ENCODE results near the gene PLS3. TPM values are rescaled to one million over a fixed set of nuclear protein-coding genes. Genes with fewer than 3 reads are reported as not detected.
A peak's percentile ranks its signal among the peaks of the same experiment; 100 is the strongest.

Gene PLS3
- total RNA-seq, 3 donors from 2014 or later = 9.7 to 33.0 (median 27.5) TPM

DNA sequence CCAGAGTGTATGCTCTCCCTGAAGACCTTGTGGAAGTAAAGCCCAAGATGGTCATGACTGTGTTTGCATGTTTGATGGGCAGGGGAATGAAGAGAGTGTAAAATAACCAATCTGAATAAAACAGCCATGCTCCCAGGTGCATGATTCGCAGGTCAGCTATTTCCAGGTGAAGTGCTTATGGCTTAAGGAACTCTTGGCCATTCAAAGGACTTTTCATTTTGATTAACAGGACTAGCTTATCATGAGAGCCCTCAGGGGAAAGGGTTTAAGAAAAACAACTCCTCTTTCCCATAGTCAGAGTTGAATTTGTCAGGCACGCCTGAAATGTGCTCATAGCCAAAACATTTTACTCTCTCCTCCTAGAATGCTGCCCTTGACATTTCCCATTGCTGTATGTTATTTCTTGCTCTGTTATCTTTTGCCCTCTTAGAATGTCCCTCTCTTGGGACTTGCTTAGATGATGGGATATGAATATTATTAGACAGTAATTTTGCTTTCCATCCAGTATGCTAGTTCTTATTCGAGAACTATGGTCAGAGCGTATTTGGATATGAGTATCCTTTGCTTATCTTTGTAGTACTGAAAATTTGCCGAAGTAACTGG is 88.6 kb downstream of the PLS3 start:
- ATAC-seq = no peak
- TF ChIP-seq, protein P1, sequence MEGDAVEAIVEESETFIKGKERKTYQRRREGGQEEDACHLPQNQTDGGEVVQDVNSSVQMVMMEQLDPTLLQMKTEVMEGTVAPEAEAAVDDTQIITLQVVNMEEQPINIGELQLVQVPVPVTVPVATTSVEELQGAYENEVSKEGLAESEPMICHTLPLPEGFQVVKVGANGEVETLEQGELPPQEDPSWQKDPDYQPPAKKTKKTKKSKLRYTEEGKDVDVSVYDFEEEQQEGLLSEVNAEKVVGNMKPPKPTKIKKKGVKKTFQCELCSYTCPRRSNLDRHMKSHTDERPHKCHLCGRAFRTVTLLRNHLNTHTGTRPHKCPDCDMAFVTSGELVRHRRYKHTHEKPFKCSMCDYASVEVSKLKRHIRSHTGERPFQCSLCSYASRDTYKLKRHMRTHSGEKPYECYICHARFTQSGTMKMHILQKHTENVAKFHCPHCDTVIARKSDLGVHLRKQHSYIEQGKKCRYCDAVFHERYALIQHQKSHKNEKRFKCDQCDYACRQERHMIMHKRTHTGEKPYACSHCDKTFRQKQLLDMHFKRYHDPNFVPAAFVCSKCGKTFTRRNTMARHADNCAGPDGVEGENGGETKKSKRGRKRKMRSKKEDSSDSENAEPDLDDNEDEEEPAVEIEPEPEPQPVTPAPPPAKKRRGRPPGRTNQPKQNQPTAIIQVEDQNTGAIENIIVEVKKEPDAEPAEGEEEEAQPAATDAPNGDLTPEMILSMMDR (IDR thresholded peaks at IDR 0.05) = no peak
- DNase-seq = no peak
- no peaks in the 10 kb centered on the region for H3K9me3 ChIP-seq
- H3K4me3 ChIP-seq = no peak overlapping the region
- no peaks in the 10 kb centered on the region for H3K4me1 ChIP-seq (ENCODE audit: low read depth)
- H3K36me3 ChIP-seq (ENCODE audit: low read depth) = no peaks in the 10 kb centered on the region
- intact Hi-C loops (cut with DNase I, micrococcal nuclease) = loop anchor here in 1 of 2 donors (10.0 kb wide), 1 partner anchor 325 kb away; no protein-coding TSS in a partner anchor

DNA sequence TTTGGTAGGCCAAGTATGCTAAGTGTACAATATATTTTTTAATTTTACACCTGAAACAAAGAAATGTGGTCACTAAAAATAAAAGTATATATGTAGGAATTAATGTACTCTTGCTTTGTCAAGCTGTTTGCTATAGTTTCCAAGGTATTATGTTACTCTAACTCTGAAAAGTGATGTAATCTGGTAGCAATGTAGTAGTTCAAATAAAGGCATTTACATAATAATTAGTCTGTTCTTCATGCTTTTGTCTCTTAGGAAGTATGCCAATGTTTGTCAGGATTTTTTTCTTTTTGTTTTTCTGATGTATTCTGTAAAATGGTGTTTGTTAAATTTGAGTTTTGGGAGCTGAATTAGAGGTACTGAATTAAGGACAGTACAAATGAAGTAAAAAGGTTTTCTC is 89.5 kb downstream of the PLS3 start:
- no peaks in the 10 kb centered on the region for H3K36me3 ChIP-seq (ENCODE audit: low read depth)
- TF ChIP-seq, protein P1 (IDR thresholded peaks at IDR 0.05) = no peak
- no peak for DNase-seq
- H3K4me1 ChIP-seq (ENCODE audit: low read depth) = no peaks in the 10 kb centered on the region
- H3K4me3 ChIP-seq = no peak overlapping the region
- intact Hi-C loops (cut with DNase I, micrococcal nuclease) = no loop called here
- no peak for ATAC-seq
- H3K9me3 ChIP-seq = no peaks in the 10 kb centered on the region

- peak in 1 of 3 donors; percentile 15 for DNase-seq
- H3K4me3 ChIP-seq = no peak overlapping the region
- ATAC-seq = peak; percentile 51
- TF ChIP-seq, protein P1 (IDR thresholded peaks at IDR 0.05) = no peak
- H3K4me1 ChIP-seq (ENCODE audit: low read depth) = no peaks in the 10 kb centered on the region
- intact Hi-C loops (cut with DNase I, micrococcal nuclease) = no loop called here
- no peaks in the 10 kb centered on the region for H3K9me3 ChIP-seq
- no peaks in the 10 kb centered on the region for H3K36me3 ChIP-seq (ENCODE audit: low read depth)
These were observed 89.9 kb downstream of the PLS3 start for GRCh38 chrX:115650916-115651315.

GRCh38 chrX:115652221-115652620 is 91.2 kb downstream of the PLS3 start:
- ATAC-seq (no peak), DNase-seq (no peak)
- Histone ChIP-seq H3K9me3 (no peaks in the 10 kb centered on the region), H3K4me1 (ENCODE audit: low read depth) (no peaks in the 10 kb centered on the region), H3K36me3 (ENCODE audit: low read depth) (no peaks in the 10 kb centered on the region), H3K4me3 (no peak overlapping the region)
- intact Hi-C loops (cut with DNase I, micrococcal nuclease) = no loop called here
- TF ChIP-seq, protein P1 (IDR thresholded peaks at IDR 0.05) = no peak

DNA sequence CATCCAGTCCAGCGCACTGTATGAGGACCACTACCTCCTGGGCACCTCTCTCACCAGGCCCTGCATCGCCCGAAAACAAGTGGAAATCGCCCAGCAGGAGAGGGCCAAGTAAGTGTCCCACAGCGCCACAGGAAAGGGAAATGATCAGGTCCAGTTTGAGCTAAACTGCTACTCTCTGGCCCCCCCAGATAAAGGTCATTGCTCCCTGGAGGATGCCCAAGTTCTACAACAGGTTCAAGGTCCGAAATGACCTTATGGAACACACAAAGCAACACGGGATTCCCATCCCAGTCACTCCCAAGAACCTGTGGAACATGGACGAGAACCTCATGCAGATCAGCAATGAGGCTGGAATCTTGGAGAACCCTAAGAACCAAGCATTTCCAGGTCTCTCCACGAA is 104.1 kb downstream of the PLS3 start:
- DNase-seq = no peak
- TF ChIP-seq, protein P1 (IDR thresholded peaks at IDR 0.05) = no peak
- intact Hi-C loops (cut with DNase I, micrococcal nuclease) = no loop called here
- H3K36me3 ChIP-seq (ENCODE audit: low read depth) = no peaks in the 10 kb centered on the region
- no peak for ATAC-seq
- H3K4me1 ChIP-seq (ENCODE audit: low read depth) = no peaks in the 10 kb centered on the region
- H3K9me3 ChIP-seq = no peaks in the 10 kb centered on the region
- H3K4me3 ChIP-seq = no peak overlapping the region

- no peak for DNase-seq
- ATAC-seq = no peak
- Histone ChIP-seq H3K4me1 (ENCODE audit: low read depth) (no peaks in the 10 kb centered on the region), H3K9me3 (no peaks in the 10 kb centered on the region), H3K36me3 (ENCODE audit: low read depth) (no peaks in the 10 kb centered on the region), H3K4me3 (no peak overlapping the region)
- intact Hi-C loops (cut with DNase I, micrococcal nuclease) = no loop called here
- TF ChIP-seq, protein P1 (IDR thresholded peaks at IDR 0.05) = no peak
These were observed 118.5 kb downstream of the PLS3 start for GRCh38 chrX:115679460-115679859.
